IMR-90 (cell line): Measurements from ENCODE around the gene SIAH3. TPM values are rescaled to one million over a fixed set of nuclear protein-coding genes. Genes with fewer than 3 reads are reported as not detected.

Source experiments
- ATAC-seq: fragments of 200-7000 bp; cut with Tn5 transposase; 2 replicates; pipeline ENCODE4 v1.9.1; 2020; ENCODE audit warnings: low read depth, mild to moderate bottlenecking, moderate library complexity
- BruUV-seq: library from RNA; stranded (reverse); fragments of 400-500 nt; replicated peaks from 2 replicates; lab custom pipeline; 2021; lab: Mats Ljungman, UMichigan
- CTCF ChIA-PET: fragments of 300-600 bp; formaldehyde crosslinking; extraction: SDS; loops from one replicate; lab custom pipeline; 2021; ENCODE audit warnings: antibody characterized with exemption; lab: Yijun Ruan, JAX
- POLR2A ChIA-PET: fragments of 300-600 bp; sonication (Branson Sonifier 250); formaldehyde crosslinking; loops from one replicate; lab custom pipeline; 2022; ENCODE audit warnings: antibody characterized with exemption; ENCODE audit not compliant: unreplicated experiment; lab: Charles Lee
- DNase-seq: peaks from one replicate; pipeline ENCODE4 v3.0.0; 2013
- H2AFZ ChIP-seq: replicated peaks from 2 replicates; pipeline ENCODE3; 2013; ENCODE audit warnings: low read length, mild to moderate bottlenecking; ENCODE audit not compliant: poor library complexity
- H2AK5ac ChIP-seq: 2 replicates; pipeline ENCODE4 v1.6.1; 2013; ENCODE audit warnings: low read depth, low read length, inconsistent platforms
- H2AK9ac ChIP-seq: replicated peaks from 2 replicates; pipeline ENCODE3; 2013; ENCODE audit warnings: mild to moderate bottlenecking, low read depth, low read length, moderate library complexity; ENCODE audit not compliant: poor library complexity
- H2BK120ac ChIP-seq: 2 replicates; pipeline ENCODE4 v1.6.1; 2013; ENCODE audit warnings: low read depth, low read length, inconsistent platforms
- H2BK15ac ChIP-seq: 3 replicates; pipeline ENCODE4 v1.6.1; 2013; ENCODE audit warnings: low read depth, low read length, inconsistent platforms
- H2BK20ac ChIP-seq: 2 replicates; pipeline ENCODE4 v1.6.1; 2013; ENCODE audit warnings: low read depth, mild to moderate bottlenecking, inconsistent platforms, low read length, moderate library complexity
- H2BK5ac ChIP-seq: 2 replicates; pipeline ENCODE4 v1.6.1; 2013; ENCODE audit warnings: mild to moderate bottlenecking, low read depth, low read length, inconsistent platforms; ENCODE audit not compliant: poor library complexity, severe bottlenecking
- H3K14ac ChIP-seq: replicated peaks from 2 replicates; pipeline ENCODE4 v1.6.1; 2013; ENCODE audit warnings: low read depth, low read length, inconsistent platforms
- H3K18ac ChIP-seq: 2 replicates; pipeline ENCODE4 v1.6.1; 2013; ENCODE audit warnings: low read depth, low read length, control low read depth
- H3K23ac ChIP-seq: 2 replicates; pipeline ENCODE4 v1.6.1; 2013; ENCODE audit warnings: low read depth, low read length, inconsistent platforms
- H3K27ac ChIP-seq: 2 replicates; pipeline ENCODE4 v1.5.1; 2013; ENCODE audit warnings: mild to moderate bottlenecking, control low read depth, low read length; ENCODE audit not compliant: insufficient read depth
- H3K27me3 ChIP-seq: 2 replicates; pipeline ENCODE4 v1.6.1; 2013; ENCODE audit warnings: low read length; ENCODE audit not compliant: control insufficient read depth, insufficient read depth
- H3K36me3 ChIP-seq: 2 replicates; pipeline ENCODE4 v1.6.1; 2013; ENCODE audit warnings: low read length, mixed read lengths; ENCODE audit not compliant: control insufficient read depth, insufficient read depth
- H3K4ac ChIP-seq: 2 replicates; pipeline ENCODE4 v1.6.1; 2013; ENCODE audit warnings: low read depth, low read length, inconsistent platforms
- H3K4me1 ChIP-seq: 2 replicates; pipeline ENCODE4 v1.6.1; 2013; ENCODE audit warnings: low read length, mixed read lengths; ENCODE audit not compliant: control insufficient read depth, insufficient read depth
- H3K4me2 ChIP-seq: 2 replicates; pipeline ENCODE4 v1.6.1; 2013; ENCODE audit warnings: low read depth, mild to moderate bottlenecking, control low read depth, low read length, moderate library complexity
- H3K4me3 ChIP-seq: 2 replicates; pipeline ENCODE4 v1.5.1; 2013; ENCODE audit warnings: low read depth, mild to moderate bottlenecking, control low read depth, low read length, moderate library complexity; ENCODE audit not compliant: insufficient read depth
- H3K56ac ChIP-seq: 2 replicates; pipeline ENCODE4 v1.6.1; 2013; ENCODE audit warnings: low read length, inconsistent platforms; ENCODE audit not compliant: insufficient read depth; ENCODE audit errors: extremely low read depth
- H3K79me1 ChIP-seq, 2 experiments: 2 replicates each; pipeline ENCODE4 v1.6.1; 2013; ENCODE audit warnings: low read length in 2 of 2, inconsistent platforms in 1 of 2, low read depth in 1 of 2
- H3K9ac ChIP-seq: 2 replicates; pipeline ENCODE4 v1.6.1; 2013; ENCODE audit warnings: low read depth, low read length, control low read depth
- H3K9me1 ChIP-seq: 2 replicates; pipeline ENCODE4 v1.6.1; 2013; ENCODE audit warnings: low read length, inconsistent platforms; ENCODE audit not compliant: insufficient read depth
- H3K9me3 ChIP-seq: 2 replicates; pipeline ENCODE4 v1.6.1; 2013; ENCODE audit warnings: low read length; ENCODE audit not compliant: control insufficient read depth, insufficient read depth
- H4K20me1 ChIP-seq: 2 replicates; pipeline ENCODE4 v1.6.1; 2013; ENCODE audit warnings: low read length, inconsistent platforms; ENCODE audit not compliant: insufficient read depth
- H4K5ac ChIP-seq: 2 replicates; pipeline ENCODE4 v1.6.1; 2013; ENCODE audit warnings: mild to moderate bottlenecking, low read depth, low read length, control low read depth
- H4K8ac ChIP-seq, 2 experiments: 2 replicates each; pipeline ENCODE4 v1.6.1; 2013; ENCODE audit warnings: low read depth in 2 of 2, low read length in 2 of 2, control low read depth in 1 of 2, inconsistent platforms in 1 of 2
- H4K91ac ChIP-seq: 2 replicates; pipeline ENCODE4 v1.6.1; 2013; ENCODE audit warnings: low read depth, low read length, inconsistent platforms; ENCODE audit not compliant: insufficient read depth
- CEBPB ChIP-seq: IDR thresholded peaks from 2 replicates; pipeline ENCODE4 v1.6.1; 2012; ENCODE audit warnings: low read depth, low read length, improper control_type of control experiment
- FOS ChIP-seq: fragments of 150-350 bp; IDR thresholded peaks from 2 replicates; pipeline ENCODE4 v1.6.1; 2016; ENCODE audit warnings: low read depth, low read length
- MAFK ChIP-seq: IDR thresholded peaks from 2 replicates; pipeline ENCODE4 v1.6.1; 2012; ENCODE audit warnings: low read depth, low read length, improper control_type of control experiment
- NFE2L2 ChIP-seq: fragments of 150-350 bp; IDR thresholded peaks from 2 replicates; pipeline ENCODE4 v1.6.1; 2016; ENCODE audit warnings: low read depth, mild to moderate bottlenecking, low read length
- POLR2A ChIP-seq: IDR thresholded peaks from 2 replicates; pipeline ENCODE4 v1.6.1; 2012; ENCODE audit warnings: mild to moderate bottlenecking, low read depth, low read length
- RCOR1 ChIP-seq: IDR thresholded peaks from 2 replicates; pipeline ENCODE4 v1.6.1; 2012; ENCODE audit warnings: mild to moderate bottlenecking, low read length, improper control_type of control experiment; ENCODE audit not compliant: insufficient replicate concordance
- RFX5 ChIP-seq: IDR thresholded peaks from 2 replicates; pipeline ENCODE4 v1.8.0; 2012; ENCODE audit warnings: low read depth, mild to moderate bottlenecking, low read length, moderate library complexity
- SMC3 ChIP-seq: fragments of 150-350 bp; IDR thresholded peaks from 2 replicates; pipeline ENCODE4 v1.6.1; 2016; ENCODE audit warnings: low read depth, mild to moderate bottlenecking, antibody characterized with exemption, low read length, moderate library complexity
- WGBS, 2 experiments: methylation state at CpG; one replicate each; pipeline versions ENCODE4 v1.1.5 to v1.1.7; 2013; ENCODE audit warnings: missing lambda C conversion rate in 2 of 2; ENCODE audit not compliant: insufficient read length in 1 of 2; ENCODE audit errors: extremely low coverage in 2 of 2; 5-methylcytosine and 5-hydroxymethylcytosine counted together
- dilution Hi-C: fragments of 300-500 bp; cut with HindIII; formaldehyde crosslinking; loops from one replicate; pipeline ENCODE4 v1.14.3; 2018; ENCODE audit warnings: low sequenced_read_pairs; ENCODE audit not compliant: unreplicated experiment
- in situ Hi-C: fragments of 300-500 bp; cut with MboI; formaldehyde crosslinking; loops from 3 replicates; pipeline ENCODE4 v1.14.3; 2019; ENCODE audit warnings: low sequenced_read_pairs, inconsistent platforms, mixed read lengths
- intact Hi-C: fragments of 100-400 bp; cut with micrococcal nuclease; formaldehyde crosslinking; loops from 2 replicates; pipeline ENCODE4 v1.10.0; 2022
- polyA plus RNA-seq, 3 experiments: library from polyadenylated mRNA; depleted of rRNA; stranded (reverse); fragments of >200 nt; gene quantifications; 2 replicates each; pipeline ENCODE4 v1.2.3, GENCODE V29; 2012; ENCODE audit warnings: low replicate concordance in 1 of 3
- total RNA-seq: library from RNA; depleted of rRNA; stranded (reverse); fragments of >200 nt; gene quantifications from 2 replicates; pipeline ENCODE4 v1.2.3, GENCODE V29; 2012
- TF ChIP-seq, protein P1 (sequence below): fragments of 150-350 bp; IDR thresholded peaks from 2 replicates; pipeline ENCODE4 v1.6.1; 2017; ENCODE audit warnings: mild to moderate bottlenecking, antibody characterized with exemption, low read length, low read depth
- TF ChIP-seq, protein P2 (sequence below): fragments of 150-350 bp; IDR thresholded peaks from 2 replicates; pipeline ENCODE4 v1.6.1; 2016; ENCODE audit warnings: low read depth, mild to moderate bottlenecking, low read length, moderate library complexity, borderline replicate concordance

Gene SIAH3
- total and polyA plus RNA-seq, 2 of the 4 experiments (the other 2 are of a cell fraction): under 0.01 TPM; not detected in 1

DNA sequence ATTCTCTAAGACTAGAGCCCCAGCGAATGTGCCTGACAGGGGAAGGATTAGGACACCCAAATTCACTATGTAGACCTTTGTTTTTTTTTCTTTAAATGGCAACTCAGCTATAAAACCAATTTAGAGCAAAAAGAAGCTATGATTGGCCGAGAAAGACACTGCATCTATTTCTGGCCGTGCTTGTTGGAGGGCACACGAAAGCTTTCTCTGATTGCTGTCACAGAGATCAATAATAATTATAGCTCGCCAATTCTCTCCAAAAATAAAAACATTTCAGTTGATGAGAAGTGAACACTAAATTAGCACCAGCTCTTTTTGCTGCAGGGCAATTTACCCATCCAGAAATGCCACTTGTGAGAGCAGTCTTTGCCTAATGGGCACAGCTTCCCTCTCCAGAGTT is 118.2 kb downstream of the SIAH3 start:
- H3K79me1 ChIP-seq: no peaks in the 10 kb centered on the region
- no peak overlapping the region for H4K91ac ChIP-seq
- no peaks in the 10 kb centered on the region for H4K20me1 ChIP-seq
- no peak for DNase-seq
- no peak overlapping the region for H3K23ac ChIP-seq
- no peak for ATAC-seq
- TF ChIP-seq FOS (no peak), SMC3 (no peak), RFX5 (no peak), MAFK (no peak), CEBPB (no peak), RCOR1 (no peak), POLR2A (no peak), NFE2L2 (no peak)
- TF ChIP-seq, protein P1, sequence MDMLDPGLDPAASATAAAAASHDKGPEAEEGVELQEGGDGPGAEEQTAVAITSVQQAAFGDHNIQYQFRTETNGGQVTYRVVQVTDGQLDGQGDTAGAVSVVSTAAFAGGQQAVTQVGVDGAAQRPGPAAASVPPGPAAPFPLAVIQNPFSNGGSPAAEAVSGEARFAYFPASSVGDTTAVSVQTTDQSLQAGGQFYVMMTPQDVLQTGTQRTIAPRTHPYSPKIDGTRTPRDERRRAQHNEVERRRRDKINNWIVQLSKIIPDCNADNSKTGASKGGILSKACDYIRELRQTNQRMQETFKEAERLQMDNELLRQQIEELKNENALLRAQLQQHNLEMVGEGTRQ: no peak
- TF ChIP-seq, protein P2, sequence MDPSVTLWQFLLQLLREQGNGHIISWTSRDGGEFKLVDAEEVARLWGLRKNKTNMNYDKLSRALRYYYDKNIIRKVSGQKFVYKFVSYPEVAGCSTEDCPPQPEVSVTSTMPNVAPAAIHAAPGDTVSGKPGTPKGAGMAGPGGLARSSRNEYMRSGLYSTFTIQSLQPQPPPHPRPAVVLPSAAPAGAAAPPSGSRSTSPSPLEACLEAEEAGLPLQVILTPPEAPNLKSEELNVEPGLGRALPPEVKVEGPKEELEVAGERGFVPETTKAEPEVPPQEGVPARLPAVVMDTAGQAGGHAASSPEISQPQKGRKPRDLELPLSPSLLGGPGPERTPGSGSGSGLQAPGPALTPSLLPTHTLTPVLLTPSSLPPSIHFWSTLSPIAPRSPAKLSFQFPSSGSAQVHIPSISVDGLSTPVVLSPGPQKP: no peak
- dilution Hi-C loops: no loop called here
- no peak overlapping the region for H4K8ac ChIP-seq
- no peaks in the 10 kb centered on the region for H3K36me3 ChIP-seq
- no peak overlapping the region for H2BK120ac ChIP-seq
- H3K4me1 ChIP-seq: no peaks in the 10 kb centered on the region
- CTCF ChIA-PET: interaction anchor here (1.2 kb wide), 1 partner anchor 16 kb away, joined by 4 read pairs; no protein-coding TSS in a partner anchor
- no peaks in the 10 kb centered on the region for H3K9me1 ChIP-seq
- intact Hi-C loops: no loop called here
- no peaks in the 10 kb centered on the region for H3K9me3 ChIP-seq
- BruUV-seq: no TSS peak
- no peak overlapping the region for H3K14ac ChIP-seq
- H2BK15ac ChIP-seq: no peak overlapping the region
- H2AK9ac ChIP-seq: no peak overlapping the region
- 40% methylated on average over 2 of the region's 5 CpGs; no CpG with 5 or more reads in 1 of the 2 experiments for WGBS, 2 experiments
- in situ Hi-C loops: no loop called here
- no peak overlapping the region for H2BK20ac ChIP-seq
- no peak overlapping the region for H2AFZ ChIP-seq
- H3K27ac ChIP-seq: no peak overlapping the region
- H3K4ac ChIP-seq: no peak overlapping the region
- H2BK5ac ChIP-seq: no peak overlapping the region
- H3K18ac ChIP-seq: no peak overlapping the region
- H3K27me3 ChIP-seq: peaks cover 8% of the 10 kb centered on the region
- H3K9ac ChIP-seq: no peak overlapping the region
- no peak overlapping the region for H3K56ac ChIP-seq
- no peak overlapping the region for H2AK5ac ChIP-seq
- H3K4me2 ChIP-seq: no peak overlapping the region
- POLR2A ChIA-PET: no interaction called here
- H3K4me3 ChIP-seq: no peak overlapping the region
- no peak overlapping the region for H4K5ac ChIP-seq
